ENCODE data around the gene TPPP. TPM values are rescaled to one million over a fixed set of nuclear protein-coding genes. Genes with fewer than 3 reads are reported as not detected.
"Not testable (repeated sequence)": the region's sequence is repeated elsewhere in the genome, so short reads cannot be mapped to it uniquely, and the experiment has no call there.

TPPP gene
- total and polyA plus RNA-seq, 2 of the 13 experiments (the other 11 are each of a cell fraction or from before 2014, with no cell fraction given), result 0.07 TPM; not detected in 1

DNA sequence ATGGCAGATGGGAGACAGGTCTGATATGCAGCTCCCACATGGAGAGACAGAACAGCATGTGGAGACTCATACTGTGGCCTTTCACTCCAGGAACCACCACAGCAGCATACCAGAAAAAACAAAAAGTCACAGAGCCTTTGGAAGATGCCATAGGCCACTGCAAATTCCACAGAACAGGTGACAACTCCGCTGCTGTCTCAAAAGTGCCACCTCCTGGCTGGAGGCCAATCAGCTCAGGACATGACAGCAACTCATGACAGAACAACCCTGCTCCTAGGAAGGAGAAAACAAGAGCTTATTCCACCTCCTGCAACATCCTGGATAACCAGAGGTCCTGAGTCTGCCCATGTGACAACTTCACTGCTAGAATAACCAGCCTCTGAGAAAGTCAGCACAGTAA lies 41.0 kb upstream of the TPPP start:
- H3K79me2 ChIP-seq (ENCODE audit: insufficient read depth, low read length); in situ Hi-C loops (cut with HindIII; ENCODE audit: extremely low pct_ligation_motif_present, low pct_unique_long_range_greater_than_20kb); BruUV-seq (replicated peaks); H3K27ac ChIP-seq (ENCODE audit: extremely low read length, insufficient read depth, low read length); H2AFZ ChIP-seq (ENCODE audit: low read length); DNase-seq (ENCODE audit: low spot score); intact Hi-C loops (cut with micrococcal nuclease; ENCODE audit: unreplicated experiment); H3K4me3 ChIP-seq (replicated peaks in 1 of 3; ENCODE audit: insufficient read depth in 1 of 3, low read depth in 2 of 3, low read length in 3 of 3); H3K4me2 ChIP-seq (ENCODE audit: low read depth, low read length); H3K36me3 ChIP-seq (replicated peaks in 1 of 2; ENCODE audit: control insufficient read depth in 1 of 2, insufficient read depth in 2 of 2, low read length in 2 of 2); H4K20me1 ChIP-seq (ENCODE audit: insufficient read depth, low read length); POLR2A ChIA-PET; H3K9ac ChIP-seq (ENCODE audit: insufficient read depth, low read depth, low read length); H3K9me3 ChIP-seq (ENCODE audit: low read length); H3K27me3 ChIP-seq (ENCODE audit: control insufficient read depth in 1 of 2, insufficient read depth in 2 of 2, low read length in 2 of 2); CTCF ChIA-PET (ENCODE audit: low intra/inter-chr PET ratio, low total read pairs); H3K4me1 ChIP-seq (ENCODE audit: insufficient read depth, low read length): not testable (repeated sequence)
- TF ChIP-seq STAG1 (CRISPR knock-in tag; IDR thresholded peaks at IDR 0.05), result peak; percentile 14; the same call in 1 of the 2 replicates
- no CpG with 5 or more reads among the region's 1 CpG for WGBS (ENCODE audit: low lambda C conversion rate)
- FAIRE-seq (peak; percentile 63), ATAC-seq (peak; percentile 61)

DNA sequence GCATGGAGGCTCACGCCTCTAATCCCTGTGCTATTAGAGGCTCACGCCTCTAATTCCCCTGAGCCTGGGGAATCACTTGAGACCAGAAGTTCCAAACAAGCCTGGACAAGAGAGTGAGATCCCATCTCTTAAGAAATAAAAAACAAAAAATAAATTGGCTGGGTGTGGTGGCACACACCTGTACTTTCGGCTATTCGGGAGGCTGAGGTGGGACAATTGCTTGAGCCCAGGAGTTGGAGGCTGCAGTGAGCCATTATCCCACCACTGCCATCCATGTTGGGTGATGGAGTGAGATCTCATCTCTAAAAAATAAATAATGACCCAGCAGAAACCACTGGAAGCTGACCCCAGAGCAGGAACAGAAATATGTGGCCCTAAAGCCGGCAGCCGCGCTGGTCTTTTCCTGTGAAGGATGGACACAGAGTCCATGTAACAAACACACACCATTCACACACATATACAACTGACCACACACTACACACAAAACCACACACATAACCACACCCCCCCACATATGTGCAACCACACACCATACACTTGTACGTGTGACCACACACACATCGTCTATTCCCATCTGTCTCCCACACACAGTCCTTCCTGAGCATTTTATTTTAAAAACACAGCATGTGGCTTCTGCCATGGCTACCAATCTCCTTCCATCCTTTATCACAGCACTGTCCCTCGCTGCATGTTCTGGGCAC lies 39.8 kb upstream of the TPPP start:
- ATAC-seq; in situ Hi-C loops (cut with HindIII; ENCODE audit: extremely low pct_ligation_motif_present, low pct_unique_long_range_greater_than_20kb); DNase-seq (ENCODE audit: low spot score); POLR2A ChIA-PET; CTCF ChIA-PET (ENCODE audit: low intra/inter-chr PET ratio, low total read pairs); H3K4me1 ChIP-seq (ENCODE audit: insufficient read depth, low read length); H3K27ac ChIP-seq (ENCODE audit: extremely low read length, insufficient read depth, low read length); H3K36me3 ChIP-seq (replicated peaks in 1 of 2; ENCODE audit: control insufficient read depth in 1 of 2, insufficient read depth in 2 of 2, low read length in 2 of 2); FAIRE-seq; H3K27me3 ChIP-seq (ENCODE audit: control insufficient read depth in 1 of 2, insufficient read depth in 2 of 2, low read length in 2 of 2); H3K4me3 ChIP-seq (replicated peaks in 1 of 3; ENCODE audit: insufficient read depth in 1 of 3, low read depth in 2 of 3, low read length in 3 of 3); BruUV-seq (replicated peaks); H2AFZ ChIP-seq (ENCODE audit: low read length); H4K20me1 ChIP-seq (ENCODE audit: insufficient read depth, low read length); intact Hi-C loops (cut with micrococcal nuclease; ENCODE audit: unreplicated experiment); H3K79me2 ChIP-seq (ENCODE audit: insufficient read depth, low read length); H3K9ac ChIP-seq (ENCODE audit: insufficient read depth, low read depth, low read length); H3K9me3 ChIP-seq (ENCODE audit: low read length); H3K4me2 ChIP-seq (ENCODE audit: low read depth, low read length); TF ChIP-seq NONO (CRISPR knock-in tag; conservative IDR thresholded peaks at IDR 0.05): not testable (repeated sequence)
- 43% methylated on average over 9 of the region's 10 CpGs for WGBS (ENCODE audit: low lambda C conversion rate)
- peak; percentile 59 for TF ChIP-seq ZNF282 (IDR thresholded peaks at IDR 0.05; ENCODE audit: partially characterized antibody)
- 0 out of 2 replicates have a peak, but pooled peaks have one; percentile 38 for TF ChIP-seq NONO (IDR thresholded peaks at IDR 0.05)

DNA sequence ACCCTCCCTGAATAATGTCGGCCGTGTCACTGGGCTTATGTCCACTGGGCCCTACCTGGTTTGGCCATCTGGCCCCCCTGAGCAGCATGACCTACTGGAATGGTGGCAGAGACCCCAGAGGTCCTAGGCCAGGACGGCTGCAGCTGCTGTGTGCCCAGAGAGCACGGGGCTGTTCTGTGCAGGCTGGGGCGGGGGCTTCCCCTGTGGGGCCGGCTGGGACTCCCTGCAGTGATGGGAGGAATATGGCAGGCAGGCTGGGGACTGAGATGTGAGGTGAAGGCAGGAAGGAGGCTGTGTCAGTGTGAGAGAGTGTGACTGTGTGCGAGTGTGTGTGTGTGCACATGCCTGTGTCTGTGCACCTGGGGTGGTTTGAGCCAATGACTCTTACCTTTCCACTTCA lies 36.1 kb upstream of the TPPP start:
- H3K4me3 ChIP-seq (replicated peaks in 1 of 3; ENCODE audit: insufficient read depth in 1 of 3, low read depth in 2 of 3, low read length in 3 of 3); H3K27me3 ChIP-seq (ENCODE audit: control insufficient read depth in 1 of 2, insufficient read depth in 2 of 2, low read length in 2 of 2); CTCF ChIA-PET (ENCODE audit: low intra/inter-chr PET ratio, low total read pairs); ATAC-seq; H3K4me2 ChIP-seq (ENCODE audit: low read depth, low read length); H4K20me1 ChIP-seq (ENCODE audit: insufficient read depth, low read length); H3K36me3 ChIP-seq (replicated peaks in 1 of 2; ENCODE audit: control insufficient read depth in 1 of 2, insufficient read depth in 2 of 2, low read length in 2 of 2); DNase-seq (ENCODE audit: low spot score); H3K79me2 ChIP-seq (ENCODE audit: insufficient read depth, low read length); H3K9me3 ChIP-seq (ENCODE audit: low read length); H2AFZ ChIP-seq (ENCODE audit: low read length); H3K27ac ChIP-seq (ENCODE audit: extremely low read length, insufficient read depth, low read length); BruUV-seq (replicated peaks); in situ Hi-C loops (cut with HindIII; ENCODE audit: extremely low pct_ligation_motif_present, low pct_unique_long_range_greater_than_20kb); FAIRE-seq; H3K9ac ChIP-seq (ENCODE audit: insufficient read depth, low read depth, low read length); POLR2A ChIA-PET; H3K4me1 ChIP-seq (ENCODE audit: insufficient read depth, low read length); intact Hi-C loops (cut with micrococcal nuclease; ENCODE audit: unreplicated experiment): not testable (repeated sequence)
- WGBS (ENCODE audit: low lambda C conversion rate), result 11% methylated on average over 3 of the region's 7 CpGs

Data from HepG2 (cell line).